ENCODE data around the gene ZNF77. TPM values are rescaled to one million over a fixed set of nuclear protein-coding genes. Genes with fewer than 3 reads are reported as not detected.

The ZNF77 gene
- total RNA-seq, 4 donors from 2014 or later: 2.2 to 4.5 (median 3.3) TPM

- DNase-seq (ENCODE audit: low spot score in 2 of 2): no peak
- TF ChIP-seq POLR2A (IDR thresholded peaks at IDR 0.05): no peak
- no peak for TF ChIP-seq EP300 (IDR thresholded peaks at IDR 0.05)
- no peak for TF ChIP-seq CTCF (IDR thresholded peaks at IDR 0.05)
- no peaks in the 10 kb centered on the region for H3K36me3 ChIP-seq
- no peak overlapping the region for H3K4me3 ChIP-seq
- 90 to 91% methylated on average over 3 of the region's 3 CpGs for WGBS, 2 donors
- H3K27ac ChIP-seq: no peak overlapping the region
- no peaks in the 10 kb centered on the region for H3K27me3 ChIP-seq
- H3K4me1 ChIP-seq: peaks cover 0 to 15% (median 5%) of the 10 kb centered on the region in 4 donors
- no peaks in the 10 kb centered on the region for H3K9me3 ChIP-seq
Measured at GRCh38 chr19:2988568-2988967, 43.8 kb upstream of the ZNF77 start.

GRCh38 chr19:2987797-2988196 is 43.0 kb upstream of the ZNF77 start:
- 74 to 79% methylated on average over 11 to 12 of the region's 12 CpGs for WGBS, 2 donors
- TF ChIP-seq CTCF (IDR thresholded peaks at IDR 0.05) (no peak), POLR2A (IDR thresholded peaks at IDR 0.05) (no peak), EP300 (IDR thresholded peaks at IDR 0.05) (no peak)
- Histone ChIP-seq H3K4me1 (peaks cover 0 to 19% (median 11%) of the 10 kb centered on the region in 4 donors), H3K9me3 (no peaks in the 10 kb centered on the region), H3K27me3 (no peaks in the 10 kb centered on the region), H3K36me3 (no peaks in the 10 kb centered on the region), H3K27ac (no peak overlapping the region), H3K4me3 (no peak overlapping the region)
- DNase-seq (ENCODE audit: low spot score in 2 of 2): no peak

GRCh38 chr19:2986951-2987524 is 42.3 kb upstream of the ZNF77 start:
- TF ChIP-seq CTCF (IDR thresholded peaks at IDR 0.05) (no peak), POLR2A (IDR thresholded peaks at IDR 0.05) (no peak), EP300 (IDR thresholded peaks at IDR 0.05) (no peak)
- no peaks in the 10 kb centered on the region for H3K36me3 ChIP-seq
- H3K27ac ChIP-seq: peak overlapping the region in 1 of 4 donors; percentile 12
- no peaks in the 10 kb centered on the region for H3K27me3 ChIP-seq
- no peaks in the 10 kb centered on the region for H3K9me3 ChIP-seq
- H3K4me3 ChIP-seq: no peak overlapping the region
- WGBS, 2 donors: 15 to 33% methylated on average over 10 to 20 of the region's 20 CpGs
- H3K4me1 ChIP-seq: peaks cover 0 to 26% (median 15%) of the 10 kb centered on the region in 4 donors
- no peak for DNase-seq (ENCODE audit: low spot score in 2 of 2)

GRCh38 chr19:2984215-2984528 is 39.4 kb upstream of the ZNF77 start:
- Histone ChIP-seq H3K4me1 (peaks cover 0 to 35% (median 15%) of the 10 kb centered on the region in 4 donors), H3K9me3 (no peaks in the 10 kb centered on the region), H3K4me3 (peak overlapping the region; percentile 2 to 49 (median 26)), H3K27ac (peak overlapping the region in 3 of 4 donors; percentile 79 to 88 (median 81)), H3K36me3 (no peaks in the 10 kb centered on the region), H3K27me3 (no peaks in the 10 kb centered on the region)
- DNase-seq (ENCODE audit: low spot score in 2 of 2): no peak
- 0 to 4% methylated on average over 14 of the region's 14 CpGs for WGBS, 2 donors
- TF ChIP-seq EP300 (IDR thresholded peaks at IDR 0.05) (no peak), CTCF (IDR thresholded peaks at IDR 0.05) (no peak), POLR2A (IDR thresholded peaks at IDR 0.05) (no peak)

- DNase-seq (ENCODE audit: low spot score in 2 of 2): peak; percentile 37 to 51
- H3K9me3 ChIP-seq: no peaks in the 10 kb centered on the region
- H3K36me3 ChIP-seq: no peaks in the 10 kb centered on the region
- peak in 1 of 2 donors; percentile 74 for TF ChIP-seq EP300 (IDR thresholded peaks at IDR 0.05)
- TF ChIP-seq CTCF (IDR thresholded peaks at IDR 0.05): no peak
- peak in 1 of 2 donors; percentile 12 for TF ChIP-seq POLR2A (IDR thresholded peaks at IDR 0.05)
- peak overlapping the region; percentile 11 to 88 (median 80) for H3K27ac ChIP-seq
- 13 to 18% methylated on average over 17 to 24 of the region's 24 CpGs for WGBS, 2 donors
- peaks cover 0 to 41% (median 15%) of the 10 kb centered on the region in 4 donors for H3K4me1 ChIP-seq
- H3K27me3 ChIP-seq: no peaks in the 10 kb centered on the region
- H3K4me3 ChIP-seq: peak overlapping the region; percentile 2 to 49 (median 26)
Measured at GRCh38 chr19:2983351-2984214, 38.8 kb upstream of the ZNF77 start.

All from tibial nerve (tissue), 4 donors.